SK-N-SH treated with all-trans-retinoic acid at 6 μM for 48 hours (cell line): ENCODE measurements around the gene AMBP.

Source experiments
- BACH2 ChIP-seq: fragments of 250-450 bp; sonication (Bioruptor Pico); IDR thresholded peaks from 2 replicates; pipeline ENCODE4 v1.9.0; 2021; ENCODE audit warnings: mild to moderate bottlenecking, borderline replicate concordance
- CREB5 ChIP-seq: fragments of 250-450 bp; sonication (Bioruptor Pico); IDR thresholded peaks from 2 replicates; pipeline ENCODE4 v1.5.1; 2020; ENCODE audit warnings: low read depth, mild to moderate bottlenecking, moderate library complexity
- ISL1 ChIP-seq: fragments of 250-450 bp; sonication (Bioruptor Pico); IDR thresholded peaks from 2 replicates; pipeline ENCODE4 v2.1.2; 2022; ENCODE audit warnings: mild to moderate bottlenecking, moderate library complexity
- PATZ1 ChIP-seq: fragments of 250-450 bp; sonication (Bioruptor Pico); IDR thresholded peaks from 2 replicates; pipeline ENCODE4 v1.8.0; 2020; ENCODE audit warnings: mild to moderate bottlenecking, moderate library complexity, borderline replicate concordance
- POU6F1 ChIP-seq: fragments of 250-450 bp; sonication (Bioruptor Pico); IDR thresholded peaks from 2 replicates; pipeline ENCODE4 v1.8.0; 2021; ENCODE audit warnings: low read depth, mild to moderate bottlenecking, moderate library complexity, borderline replicate concordance
- RARB ChIP-seq: fragments of 250-450 bp; sonication (Bioruptor Pico); IDR thresholded peaks from 2 replicates; pipeline ENCODE4 v1.8.0; 2021; ENCODE audit warnings: mild to moderate bottlenecking, moderate library complexity
- SNAI2 ChIP-seq: fragments of 250-450 bp; sonication (Bioruptor Pico); IDR thresholded peaks from 2 replicates; pipeline ENCODE4 v1.5.0; 2020; ENCODE audit warnings: mild to moderate bottlenecking, moderate library complexity
- TSHZ2 ChIP-seq: fragments of 250-450 bp; sonication (Bioruptor Pico); IDR thresholded peaks from 2 replicates; pipeline ENCODE4 v1.5.0; 2020; ENCODE audit warnings: mild to moderate bottlenecking, moderate library complexity
- ZC3H10 ChIP-seq: fragments of 250-450 bp; sonication (Bioruptor Pico); IDR thresholded peaks from 2 replicates; pipeline ENCODE4 v1.5.1; 2021; ENCODE audit warnings: mild to moderate bottlenecking, moderate library complexity
- ZFP3 ChIP-seq: fragments of 250-450 bp; sonication (Bioruptor Pico); IDR thresholded peaks from 2 replicates; pipeline ENCODE4 v1.5.0; 2020; ENCODE audit warnings: mild to moderate bottlenecking, moderate library complexity
- ZNF565 ChIP-seq: fragments of 450-650 bp; formaldehyde crosslinking; conservative IDR thresholded peaks from 2 replicates; pipeline ENCODE4 v1.5.0; 2020; ENCODE audit warnings: low read depth, mild to moderate bottlenecking, moderate library complexity
- ZNF70 ChIP-seq: fragments of 450-650 bp; formaldehyde crosslinking; IDR thresholded peaks from 2 replicates; pipeline ENCODE4 v1.5.0; 2020; ENCODE audit warnings: mild to moderate bottlenecking, moderate library complexity
- ZNF8 ChIP-seq: fragments of 450-650 bp; formaldehyde crosslinking; IDR thresholded peaks from 2 replicates; pipeline ENCODE4 v1.5.0; 2020; ENCODE audit warnings: mild to moderate bottlenecking, moderate library complexity

- no peak for TF ChIP-seq RARB (CRISPR knock-in tag)
- no peak for TF ChIP-seq ISL1
- no peak for TF ChIP-seq BACH2 (CRISPR knock-in tag)
- TF ChIP-seq SNAI2, result no peak
- TF ChIP-seq ZNF565, result no peak
- no peak for TF ChIP-seq ZC3H10
- no peak for TF ChIP-seq TSHZ2 (CRISPR knock-in tag)
- TF ChIP-seq PATZ1 (CRISPR knock-in tag), result no peak
- no peak for TF ChIP-seq ZFP3
- no peak for TF ChIP-seq ZNF70 (CRISPR knock-in tag)
- TF ChIP-seq ZNF8 (CRISPR knock-in tag), result no peak
- no peak for TF ChIP-seq CREB5
- TF ChIP-seq POU6F1 (CRISPR knock-in tag), result no peak
Measured at GRCh38 chr9:114087721-114088120, 9.6 kb upstream of the AMBP start.
